Mucosa of descending colon (tissue), 3 donors: ENCODE data around the gene ADAMTSL1. TPM values are rescaled to one million over a fixed set of nuclear protein-coding genes. Genes with fewer than 3 reads are reported as not detected.
A peak's percentile ranks its signal among the peaks of the same experiment; 100 is the strongest.

Source experiments
- ATAC-seq: fragments of 200-7000 bp; cut with Tn5 transposase; one replicate; pipeline ENCODE4 v1.9.1; 2020; ENCODE audit warnings: mild to moderate bottlenecking, moderate library complexity
- DNase-seq, 3 donors: peaks; one replicate each; pipeline ENCODE4 v3.0.0-alpha.2; 2020
- H3K36me3 ChIP-seq: fragments of 200-600 bp; one replicate; pipeline ENCODE4 v1.8.0; 2021; ENCODE audit warnings: low read depth, mild to moderate bottlenecking
- H3K4me1 ChIP-seq: fragments of 200-600 bp; one replicate; pipeline ENCODE4 v1.8.0; 2021; ENCODE audit warnings: low read depth, mild to moderate bottlenecking
- H3K4me3 ChIP-seq: fragments of 200-600 bp; one replicate; pipeline ENCODE4 v1.8.0; 2021; ENCODE audit warnings: mild to moderate bottlenecking
- H3K9me3 ChIP-seq: fragments of 200-600 bp; one replicate; pipeline ENCODE4 v1.8.0; 2021; ENCODE audit warnings: mild to moderate bottlenecking
- intact Hi-C, 2 donors: fragments of 100-400 bp; cut with DNase I in 1 of 2; cut with micrococcal nuclease in 1 of 2; formaldehyde crosslinking; loops; one replicate each; pipeline versions ENCODE4 v1.11.0 to v1.11.1; 2022; cut with DNase I, micrococcal nuclease
- total RNA-seq, 3 donors: library from RNA; stranded (reverse); fragmentation: NEBNext Ultra II Directional in 2 of 3; extraction: Animal tissue kit (Norgen Biotek cat#: 25700) in 2 of 3; gene quantifications; one replicate each; pipeline versions ENCODE4 v1.2.1 to v1.2.4, GENCODE V29; 2021 to 2023
- TF ChIP-seq, protein P1 (sequence below): fragments of 200-600 bp; IDR thresholded peaks from one replicate; pipeline ENCODE4 v1.8.0; 2022; ENCODE audit warnings: antibody characterized with exemption, mild to moderate bottlenecking
- donor health status: DM: no; HTN: no; CAD: no; lungs with moderate emphysema.
- donor health status: DM: no; HTN: no; CAD: no.
- donor health status: DM: no; HTN: yes; CAD: no.

The ADAMTSL1 gene
- total RNA-seq, 3 donors from 2014 or later, result 10.1 to 32.1 (median 22.6) TPM

DNA sequence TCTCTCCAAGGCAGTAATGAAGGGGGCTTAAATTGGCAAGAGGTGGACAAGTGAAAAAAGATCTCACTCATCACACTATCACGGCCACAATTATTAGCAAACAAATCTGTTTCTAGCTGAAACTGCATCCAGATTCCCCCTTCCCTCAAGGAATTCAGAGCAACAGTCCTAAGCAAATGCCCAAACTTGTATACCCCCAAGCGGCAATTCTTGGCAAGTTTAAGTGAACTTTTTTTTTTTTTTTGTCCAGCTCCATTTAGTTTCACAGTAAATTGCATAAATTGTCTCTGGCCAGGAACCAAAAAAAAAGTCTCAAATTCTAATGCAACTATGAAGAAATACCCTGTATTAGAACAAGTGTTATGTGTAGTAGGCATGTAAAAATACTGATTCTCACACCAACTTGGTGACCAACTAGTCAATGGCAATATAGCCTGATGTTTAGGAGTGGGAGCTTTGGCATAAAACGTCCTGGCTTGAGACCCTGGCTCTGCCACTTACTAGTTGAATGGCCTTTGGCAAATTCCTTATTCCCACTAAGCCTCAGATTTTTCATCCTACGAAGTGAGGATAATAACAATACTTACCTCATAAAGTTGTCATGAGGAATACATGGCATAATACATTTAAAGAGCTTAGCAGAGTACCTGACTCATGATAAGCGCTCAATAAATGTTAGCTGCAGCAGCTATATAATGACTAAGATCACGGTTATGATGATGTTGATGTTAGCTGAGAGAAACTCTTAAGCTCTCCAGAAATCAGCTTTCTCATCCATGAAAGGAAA, 193.2 kb downstream of the ADAMTSL1 start:
- Histone ChIP-seq H3K9me3 (no peaks in the 10 kb centered on the region), H3K36me3 (no peaks in the 10 kb centered on the region), H3K4me3 (no peak overlapping the region), H3K4me1 (no peaks in the 10 kb centered on the region)
- ATAC-seq (peak; percentile 89), DNase-seq (no peak)
- TF ChIP-seq, protein P1, sequence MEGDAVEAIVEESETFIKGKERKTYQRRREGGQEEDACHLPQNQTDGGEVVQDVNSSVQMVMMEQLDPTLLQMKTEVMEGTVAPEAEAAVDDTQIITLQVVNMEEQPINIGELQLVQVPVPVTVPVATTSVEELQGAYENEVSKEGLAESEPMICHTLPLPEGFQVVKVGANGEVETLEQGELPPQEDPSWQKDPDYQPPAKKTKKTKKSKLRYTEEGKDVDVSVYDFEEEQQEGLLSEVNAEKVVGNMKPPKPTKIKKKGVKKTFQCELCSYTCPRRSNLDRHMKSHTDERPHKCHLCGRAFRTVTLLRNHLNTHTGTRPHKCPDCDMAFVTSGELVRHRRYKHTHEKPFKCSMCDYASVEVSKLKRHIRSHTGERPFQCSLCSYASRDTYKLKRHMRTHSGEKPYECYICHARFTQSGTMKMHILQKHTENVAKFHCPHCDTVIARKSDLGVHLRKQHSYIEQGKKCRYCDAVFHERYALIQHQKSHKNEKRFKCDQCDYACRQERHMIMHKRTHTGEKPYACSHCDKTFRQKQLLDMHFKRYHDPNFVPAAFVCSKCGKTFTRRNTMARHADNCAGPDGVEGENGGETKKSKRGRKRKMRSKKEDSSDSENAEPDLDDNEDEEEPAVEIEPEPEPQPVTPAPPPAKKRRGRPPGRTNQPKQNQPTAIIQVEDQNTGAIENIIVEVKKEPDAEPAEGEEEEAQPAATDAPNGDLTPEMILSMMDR, result no peak
- intact Hi-C loops, result no loop called here

DNA sequence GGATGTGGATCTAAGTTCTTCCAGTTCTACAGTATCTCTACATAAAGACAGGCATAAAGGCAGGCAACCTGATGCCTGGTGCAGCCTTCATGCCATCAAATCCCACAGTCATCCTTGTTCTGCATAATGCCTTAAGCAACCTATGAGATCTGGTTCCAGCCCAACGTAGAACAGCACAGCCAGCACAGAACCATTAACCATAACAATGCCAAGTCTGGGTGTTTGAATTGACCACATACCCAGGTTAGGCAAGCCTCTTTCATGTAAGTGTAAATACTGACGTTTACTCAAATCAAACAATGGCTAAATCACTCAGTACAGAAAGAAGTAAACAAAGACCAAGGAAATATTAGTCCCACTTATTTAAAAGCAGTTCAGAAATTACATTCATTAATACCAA, 195.0 kb downstream of the ADAMTSL1 start:
- intact Hi-C loops, result no loop called here
- Histone ChIP-seq H3K36me3 (no peaks in the 10 kb centered on the region), H3K4me1 (no peaks in the 10 kb centered on the region), H3K4me3 (no peak overlapping the region), H3K9me3 (no peaks in the 10 kb centered on the region)
- TF ChIP-seq, protein P1, result no peak
- DNase-seq (no peak), ATAC-seq (peak; percentile 25)

DNA sequence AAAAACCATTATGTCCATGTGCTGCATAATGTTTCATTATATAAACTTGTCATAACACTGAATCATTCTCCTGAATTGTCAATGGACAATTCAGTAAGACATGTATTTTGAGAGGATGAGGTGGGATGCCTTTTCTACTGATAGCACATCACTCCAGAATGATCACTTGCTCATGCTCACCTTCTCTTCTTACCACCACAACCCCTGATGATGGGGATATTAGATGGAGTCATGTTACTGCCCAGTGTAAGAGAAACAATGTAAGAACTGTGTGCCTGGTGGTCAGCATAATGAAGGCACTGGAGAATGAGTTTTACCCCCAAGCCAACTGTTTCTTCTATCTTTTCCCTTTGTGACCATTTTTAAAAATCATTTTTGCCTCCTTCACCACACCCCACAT, 198.8 kb downstream of the ADAMTSL1 start:
- intact Hi-C loops, result no loop called here
- no peak overlapping the region for H3K4me3 ChIP-seq
- no peak for ATAC-seq
- TF ChIP-seq, protein P1, result no peak
- no peaks in the 10 kb centered on the region for H3K4me1 ChIP-seq
- no peak for DNase-seq
- H3K36me3 ChIP-seq, result no peaks in the 10 kb centered on the region
- no peaks in the 10 kb centered on the region for H3K9me3 ChIP-seq

DNA sequence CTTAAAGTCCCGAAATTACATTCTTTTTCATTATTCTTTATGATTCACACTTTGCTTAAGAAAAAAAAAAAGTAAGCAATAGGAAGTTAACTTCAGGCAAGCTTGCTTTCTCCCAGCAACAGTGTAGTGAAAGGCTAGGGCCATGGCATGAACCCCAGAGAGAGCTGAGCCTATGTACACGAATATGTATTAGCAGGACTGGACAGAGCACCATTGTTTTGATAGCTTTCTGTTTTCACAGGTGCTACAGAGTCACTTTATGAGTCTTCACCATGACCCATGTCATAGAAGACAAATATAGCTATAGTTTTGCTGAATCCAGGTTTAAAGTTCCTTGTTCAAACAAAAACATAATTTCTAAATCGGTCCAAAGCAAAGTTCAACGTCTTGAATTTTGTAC, 199.2 kb downstream of the ADAMTSL1 start:
- Histone ChIP-seq H3K36me3 (no peaks in the 10 kb centered on the region), H3K4me1 (no peaks in the 10 kb centered on the region), H3K4me3 (no peak overlapping the region), H3K9me3 (no peaks in the 10 kb centered on the region)
- intact Hi-C loops, result no loop called here
- ATAC-seq, result peak; percentile 87
- TF ChIP-seq, protein P1, result no peak
- DNase-seq, result no peak

DNA sequence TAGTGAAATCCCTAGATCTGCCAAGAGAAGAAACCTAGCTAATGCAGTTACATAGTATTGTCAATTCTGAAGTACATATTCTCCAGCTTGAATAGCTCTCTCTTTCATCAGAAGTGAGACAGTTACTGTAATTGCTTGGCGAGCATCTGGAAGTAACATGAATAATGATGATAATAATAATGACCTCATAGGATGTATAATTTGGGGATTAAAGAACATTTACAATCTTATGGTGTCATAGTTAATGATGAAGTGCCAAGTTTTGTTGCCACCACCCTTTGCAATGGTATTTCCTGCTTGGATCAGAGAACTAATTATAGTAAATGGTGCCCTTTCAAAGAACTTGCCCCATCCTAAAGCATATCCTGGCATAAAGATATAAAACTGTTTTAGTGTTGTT, 201.4 kb downstream of the ADAMTSL1 start:
- no peak for DNase-seq
- intact Hi-C loops, result no loop called here
- TF ChIP-seq, protein P1, result no peak
- no peak for ATAC-seq
- no peak overlapping the region for H3K4me3 ChIP-seq
- no peaks in the 10 kb centered on the region for H3K4me1 ChIP-seq
- no peaks in the 10 kb centered on the region for H3K9me3 ChIP-seq
- H3K36me3 ChIP-seq, result no peaks in the 10 kb centered on the region
